HepG2 (cell line): ENCODE measurements around the gene CYP2A6. TPM values are rescaled to one million over a fixed set of nuclear protein-coding genes. Genes with fewer than 3 reads are reported as not detected.

Source experiments
- FLYWCH1 ChIP-seq: sonication (generic); formaldehyde crosslinking; IDR thresholded peaks from 2 replicates; pipeline ENCODE4 v1.8.1; 2023; ENCODE audit warnings: mild to moderate bottlenecking, missing genetic modification reagents
- GLMP ChIP-seq: sonication (generic); formaldehyde crosslinking; IDR thresholded peaks from 2 replicates; pipeline ENCODE4 v1.9.0; 2021; ENCODE audit warnings: missing genetic modification reagents, mild to moderate bottlenecking, borderline replicate concordance
- MYNN ChIP-seq: sonication (generic); formaldehyde crosslinking; IDR thresholded peaks from 2 replicates; pipeline ENCODE4 v1.4.0; 2020; ENCODE audit warnings: mild to moderate bottlenecking, low read depth, missing genetic modification reagents
- MYPOP ChIP-seq: sonication (generic); formaldehyde crosslinking; IDR thresholded peaks from 2 replicates; pipeline ENCODE4 v1.8.1; 2023; ENCODE audit warnings: mild to moderate bottlenecking, moderate library complexity, missing genetic modification reagents
- NFATC3 ChIP-seq: sonication (generic); formaldehyde crosslinking; IDR thresholded peaks from 2 replicates; pipeline ENCODE4 v1.5.1; 2020; ENCODE audit warnings: mild to moderate bottlenecking, missing genetic modification reagents
- NR3C1 ChIP-seq: sonication (generic); formaldehyde crosslinking; IDR thresholded peaks from 2 replicates; pipeline ENCODE4 v1.4.0; 2020; ENCODE audit warnings: missing genetic modification reagents
- RFXANK ChIP-seq: IDR thresholded peaks from 2 replicates; pipeline ENCODE4 v1.6.1; 2016
- SNAI1 ChIP-seq: sonication (generic); formaldehyde crosslinking; IDR thresholded peaks from 2 replicates; pipeline ENCODE4 v1.5.0; 2020; ENCODE audit warnings: mild to moderate bottlenecking, missing genetic modification reagents, borderline replicate concordance
- TOE1 ChIP-seq: sonication (generic); formaldehyde crosslinking; IDR thresholded peaks from 2 replicates; pipeline ENCODE4 v1.4.0; 2020; ENCODE audit warnings: mild to moderate bottlenecking, missing genetic modification reagents
- TRIM22 ChIP-seq: fragments of 450-650 bp; IDR thresholded peaks from 2 replicates; pipeline ENCODE4 v1.6.1; 2017
- ZFP82 ChIP-seq: sonication (generic); formaldehyde crosslinking; IDR thresholded peaks from 2 replicates; pipeline ENCODE4 v1.5.1; 2020; ENCODE audit warnings: mild to moderate bottlenecking, missing genetic modification reagents, borderline replicate concordance
- ZNF225 ChIP-seq: sonication (generic); formaldehyde crosslinking; IDR thresholded peaks from 2 replicates; pipeline ENCODE4 v1.4.0; 2020; ENCODE audit warnings: mild to moderate bottlenecking, missing genetic modification reagents
- ZNF552 ChIP-seq: sonication (generic); formaldehyde crosslinking; IDR thresholded peaks from 2 replicates; pipeline ENCODE4 v1.9.0; 2022; ENCODE audit warnings: missing genetic modification reagents, mild to moderate bottlenecking, borderline replicate concordance
- polyA plus RNA-seq, 8 experiments: library from polyadenylated mRNA; depleted of rRNA in 3 of 8; stranded (reverse) in 7 of 8; unstranded in 1 of 8; fragments of >200 nt; fragmentation: Illumina TruSeq in 4 of 8; extraction: Trizol in 4 of 8; gene quantifications; 2 replicates each; pipeline versions ENCODE4 v1.2.1 to v1.2.3, GENCODE V29; 2011 to 2016; ENCODE audit warnings: low read depth in 4 of 8, missing spikeins in 1 of 8, mixed read lengths in 1 of 8; ENCODE audit not compliant: insufficient read depth in 1 of 8
- total RNA-seq, 5 experiments: library from RNA; depleted of rRNA; stranded (reverse); fragments of >200 nt; fragmentation: Illumina TruSeq; extraction: Trizol; gene quantifications; 2 replicates each; pipeline ENCODE4 v1.2.3, GENCODE V29; 2016; ENCODE audit warnings: low read depth in 1 of 5
- TF ChIP-seq, protein P1 (sequence below): sonication (generic); formaldehyde crosslinking; IDR thresholded peaks from 2 replicates; pipeline ENCODE4 v1.5.1; 2020; ENCODE audit warnings: missing genetic modification reagents, mild to moderate bottlenecking, borderline replicate concordance
- TF ChIP-seq, protein P2 (sequence below): sonication (generic); formaldehyde crosslinking; IDR thresholded peaks from 2 replicates; pipeline ENCODE4 v1.4.0; 2020; ENCODE audit warnings: missing genetic modification reagents, mild to moderate bottlenecking, borderline replicate concordance
- TF ChIP-seq, protein P3 (sequence below): sonication (generic); formaldehyde crosslinking; IDR thresholded peaks from 2 replicates; pipeline ENCODE4 v1.5.0; 2020; ENCODE audit warnings: missing genetic modification reagents, mild to moderate bottlenecking, borderline replicate concordance
- TF ChIP-seq, protein P4 (sequence below): IDR thresholded peaks from 2 replicates; pipeline ENCODE4 v1.6.1; 2018; ENCODE audit warnings: missing genetic modification reagents

Gene CYP2A6
- total and polyA plus RNA-seq, 2 of the 13 experiments (the other 11 are each of a cell fraction or from before 2014, with no cell fraction given), result not detected

GRCh38 chr19:40831502-40832430, 18.5 kb downstream of the CYP2A6 start (continued):
- TF ChIP-seq ZNF225 (CRISPR knock-in tag), result no peak
- TF ChIP-seq MYNN (CRISPR knock-in tag), result no peak
- peak; percentile 50; the same call in 1 of the 2 replicates for TF ChIP-seq MYPOP
- TF ChIP-seq, protein P1, sequence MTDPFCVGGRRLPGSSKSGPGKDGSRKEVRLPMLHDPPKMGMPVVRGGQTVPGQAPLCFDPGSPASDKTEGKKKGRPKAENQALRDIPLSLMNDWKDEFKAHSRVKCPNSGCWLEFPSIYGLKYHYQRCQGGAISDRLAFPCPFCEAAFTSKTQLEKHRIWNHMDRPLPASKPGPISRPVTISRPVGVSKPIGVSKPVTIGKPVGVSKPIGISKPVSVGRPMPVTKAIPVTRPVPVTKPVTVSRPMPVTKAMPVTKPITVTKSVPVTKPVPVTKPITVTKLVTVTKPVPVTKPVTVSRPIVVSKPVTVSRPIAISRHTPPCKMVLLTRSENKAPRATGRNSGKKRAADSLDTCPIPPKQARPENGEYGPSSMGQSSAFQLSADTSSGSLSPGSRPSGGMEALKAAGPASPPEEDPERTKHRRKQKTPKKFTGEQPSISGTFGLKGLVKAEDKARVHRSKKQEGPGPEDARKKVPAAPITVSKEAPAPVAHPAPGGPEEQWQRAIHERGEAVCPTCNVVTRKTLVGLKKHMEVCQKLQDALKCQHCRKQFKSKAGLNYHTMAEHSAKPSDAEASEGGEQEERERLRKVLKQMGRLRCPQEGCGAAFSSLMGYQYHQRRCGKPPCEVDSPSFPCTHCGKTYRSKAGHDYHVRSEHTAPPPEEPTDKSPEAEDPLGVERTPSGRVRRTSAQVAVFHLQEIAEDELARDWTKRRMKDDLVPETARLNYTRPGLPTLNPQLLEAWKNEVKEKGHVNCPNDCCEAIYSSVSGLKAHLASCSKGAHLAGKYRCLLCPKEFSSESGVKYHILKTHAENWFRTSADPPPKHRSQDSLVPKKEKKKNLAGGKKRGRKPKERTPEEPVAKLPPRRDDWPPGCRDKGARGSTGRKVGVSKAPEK (CRISPR knock-in tag), result no peak
- TF ChIP-seq GLMP, result no peak
- no peak; the same call in 1 of the 2 replicates for TF ChIP-seq SNAI1
- peak; percentile 66; the same call in 1 of the 2 replicates for TF ChIP-seq NFATC3 (CRISPR knock-in tag)
- TF ChIP-seq, protein P2, sequence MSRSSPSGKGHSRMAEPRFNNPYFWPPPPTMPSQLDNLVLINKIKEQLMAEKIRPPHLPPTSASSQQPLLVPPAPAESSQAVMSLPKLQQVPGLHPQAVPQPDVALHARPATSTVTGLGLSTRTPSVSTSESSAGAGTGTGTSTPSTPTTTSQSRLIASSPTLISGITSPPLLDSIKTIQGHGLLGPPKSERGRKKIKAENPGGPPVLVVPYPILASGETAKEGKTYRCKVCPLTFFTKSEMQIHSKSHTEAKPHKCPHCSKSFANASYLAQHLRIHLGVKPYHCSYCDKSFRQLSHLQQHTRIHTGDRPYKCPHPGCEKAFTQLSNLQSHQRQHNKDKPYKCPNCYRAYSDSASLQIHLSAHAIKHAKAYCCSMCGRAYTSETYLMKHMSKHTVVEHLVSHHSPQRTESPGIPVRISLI (CRISPR knock-in tag), result peak; percentile 73; the same call in 1 of the 2 replicates
- TF ChIP-seq FLYWCH1 (CRISPR knock-in tag), result no peak
- TF ChIP-seq, protein P3, sequence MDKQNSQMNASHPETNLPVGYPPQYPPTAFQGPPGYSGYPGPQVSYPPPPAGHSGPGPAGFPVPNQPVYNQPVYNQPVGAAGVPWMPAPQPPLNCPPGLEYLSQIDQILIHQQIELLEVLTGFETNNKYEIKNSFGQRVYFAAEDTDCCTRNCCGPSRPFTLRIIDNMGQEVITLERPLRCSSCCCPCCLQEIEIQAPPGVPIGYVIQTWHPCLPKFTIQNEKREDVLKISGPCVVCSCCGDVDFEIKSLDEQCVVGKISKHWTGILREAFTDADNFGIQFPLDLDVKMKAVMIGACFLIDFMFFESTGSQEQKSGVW, result no peak
- no peak for TF ChIP-seq ZFP82 (CRISPR knock-in tag)
- no peak for TF ChIP-seq TOE1 (CRISPR knock-in tag)
- TF ChIP-seq RFXANK, result peak; percentile 59; the same call in 1 of the 2 replicates
- TF ChIP-seq, protein P4, sequence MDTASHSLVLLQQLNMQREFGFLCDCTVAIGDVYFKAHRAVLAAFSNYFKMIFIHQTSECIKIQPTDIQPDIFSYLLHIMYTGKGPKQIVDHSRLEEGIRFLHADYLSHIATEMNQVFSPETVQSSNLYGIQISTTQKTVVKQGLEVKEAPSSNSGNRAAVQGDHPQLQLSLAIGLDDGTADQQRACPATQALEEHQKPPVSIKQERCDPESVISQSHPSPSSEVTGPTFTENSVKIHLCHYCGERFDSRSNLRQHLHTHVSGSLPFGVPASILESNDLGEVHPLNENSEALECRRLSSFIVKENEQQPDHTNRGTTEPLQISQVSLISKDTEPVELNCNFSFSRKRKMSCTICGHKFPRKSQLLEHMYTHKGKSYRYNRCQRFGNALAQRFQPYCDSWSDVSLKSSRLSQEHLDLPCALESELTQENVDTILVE (CRISPR knock-in tag), result peak; percentile 74
- no peak for TF ChIP-seq TRIM22
- no peak for TF ChIP-seq ZNF552 (CRISPR knock-in tag)
- TF ChIP-seq NR3C1 (CRISPR knock-in tag), result no peak
